Kidney (tissue), 14 donors: Measurements from ENCODE around the gene SPTBN1. TPM values are rescaled to one million over a fixed set of nuclear protein-coding genes. Genes with fewer than 3 reads are reported as not detected.
A peak's percentile ranks its signal among the peaks of the same experiment; 100 is the strongest.

Source experiments
- DNase-seq, 5 donors: peaks; one replicate each; pipeline ENCODE4 v3.0.0-alpha.2; 2013 to 2020
- FAIRE-seq: peaks from 2 replicates; lab custom pipeline; 2012; peaks lifted over from hg19 to GRCh38; lab: Jason Lieb, UNC
- H3K27ac ChIP-seq, 2 donors: one replicate each; pipeline ENCODE4 v1.7.0; 2013; ENCODE audit warnings: low read depth in 2 of 2, low read length in 2 of 2, inconsistent platforms in 1 of 2
- H3K27me3 ChIP-seq: one replicate; pipeline ENCODE4 v1.7.1; 2013; ENCODE audit warnings: low read length, inconsistent platforms; ENCODE audit not compliant: control insufficient read depth, insufficient read depth
- H3K36me3 ChIP-seq, 3 donors: one replicate each; pipeline versions ENCODE4 v1.7.0 to v1.7.1; 2013; ENCODE audit warnings: low read length in 3 of 3, control low read depth in 1 of 3, inconsistent platforms in 1 of 3; ENCODE audit not compliant: insufficient read depth in 3 of 3, control insufficient read depth in 2 of 3
- H3K4me1 ChIP-seq, 3 donors: one replicate each; pipeline versions ENCODE4 v1.7.0 to v1.7.1; 2013; ENCODE audit warnings: low read length in 3 of 3, inconsistent platforms in 1 of 3, low read depth in 1 of 3; ENCODE audit not compliant: control insufficient read depth in 2 of 3, insufficient read depth in 2 of 3
- H3K4me3 ChIP-seq, 3 donors: one replicate each; pipeline versions ENCODE4 v1.7.0 to v1.8.1; 2013; ENCODE audit warnings: low read length in 3 of 3, control low read depth in 1 of 3, inconsistent platforms in 1 of 3
- H3K9ac ChIP-seq, 3 donors: one replicate each; pipeline versions ENCODE4 v1.7.0 to v1.7.1; 2013; ENCODE audit warnings: low read length in 3 of 3, control low read depth in 1 of 3, inconsistent platforms in 1 of 3
- H3K9me3 ChIP-seq, 3 donors: one replicate each; pipeline versions ENCODE4 v1.7.0 to v1.7.1; 2013; ENCODE audit warnings: low read length in 3 of 3, control low read depth in 1 of 3, inconsistent platforms in 1 of 3; ENCODE audit not compliant: control insufficient read depth in 2 of 3, insufficient read depth in 1 of 3
- CTCF ChIP-seq: IDR thresholded peaks from 3 replicates; pipeline ENCODE4 v1.5.1; 2012; ENCODE audit warnings: mild to moderate bottlenecking, moderate library complexity, borderline replicate concordance; ENCODE audit not compliant: insufficient read depth; ENCODE audit errors: extremely low read depth
- intact Hi-C: fragments of 100-400 bp; cut with DNase I; formaldehyde crosslinking; loops from one replicate; pipeline ENCODE4 v1.11.1; 2022
- polyA plus RNA-seq: library from polyadenylated mRNA; stranded (reverse); fragments of 350-450 nt; fragmentation: Illumina TruSeq; extraction: RNeasy Lipid Tissue Mini Kit (QIAGEN cat#74804); gene quantifications from one replicate; pipeline ENCODE4 v1.2.3, GENCODE V29; 2014; ENCODE audit warnings: low read depth, low replicate concordance; ENCODE audit not compliant: insufficient read depth
- total RNA-seq: library from RNA; stranded (reverse); fragmentation: NEBNext Ultra II Directional; extraction: Animal tissue kit (Norgen Biotek cat#: 25700); gene quantifications from one replicate; pipeline ENCODE4 v1.2.1, GENCODE V29; 2021
- donor health status: control.
- donor health status: control.
- donor health status: control.
- donor health status: control.
- donor health status: control.
- donor health status: DM: yes; HTN: yes; CAD: no.
- donor health status: Normal renal cell carcinoma (clear cell type).

SPTBN1 gene
- total and polyA plus RNA-seq, 2 donors from 2014 or later: 93.2 to 313 TPM

- FAIRE-seq (no peak), DNase-seq (no peak)
- no peak for TF ChIP-seq CTCF
- Histone ChIP-seq H3K4me1 (peaks cover 19 to 45% (median 33%) of the 10 kb centered on the region in 3 donors), H3K9ac (no peak overlapping the region), H3K27ac (peak overlapping the region in 1 of 2 donors; percentile 13), H3K27me3 (no peaks in the 10 kb centered on the region), H3K9me3 (no peaks in the 10 kb centered on the region), H3K36me3 (no peaks in the 10 kb centered on the region), H3K4me3 (no peak overlapping the region)
- intact Hi-C loops: no loop called here
Observed at GRCh38 chr2:54582987-54583386, 126.9 kb downstream of the SPTBN1 start.

- Histone ChIP-seq H3K9ac (no peak overlapping the region), H3K36me3 (no peaks in the 10 kb centered on the region), H3K27me3 (no peaks in the 10 kb centered on the region), H3K4me3 (no peak overlapping the region), H3K27ac (no peak overlapping the region), H3K4me1 (peaks cover 6 to 35% (median 33%) of the 10 kb centered on the region in 3 donors), H3K9me3 (no peaks in the 10 kb centered on the region)
- FAIRE-seq (no peak), DNase-seq (no peak)
- intact Hi-C loops: no loop called here
- no peak for TF ChIP-seq CTCF
Observed at GRCh38 chr2:54584598-54584997, 128.5 kb downstream of the SPTBN1 start.

- Histone ChIP-seq H3K9ac (no peak overlapping the region), H3K36me3 (no peaks in the 10 kb centered on the region), H3K4me1 (peaks cover 6 to 30% (median 28%) of the 10 kb centered on the region in 3 donors), H3K9me3 (no peaks in the 10 kb centered on the region), H3K27me3 (no peaks in the 10 kb centered on the region), H3K27ac (peak overlapping the region in 1 of 2 donors; percentile 26), H3K4me3 (no peak overlapping the region)
- no peak for TF ChIP-seq CTCF
- intact Hi-C loops: no loop called here
- DNase-seq (no peak), FAIRE-seq (no peak)
Observed at GRCh38 chr2:54585136-54585733, 129.1 kb downstream of the SPTBN1 start.
